HG02623 (cell line): ENCODE measurements around the gene ZCCHC18.

Experiments
- ATAC-seq: cut with Tn5 transposase; IDR thresholded peaks from one replicate; pipeline ENCODE4 v1.9.1; 2021; ENCODE audit warnings: moderate library complexity; ENCODE audit not compliant: unreplicated experiment

ZCCHC18 gene

GRCh38 chrX:104130808-104131207, 18.5 kb downstream of the ZCCHC18 start:
- ATAC-seq = no peak

- ATAC-seq = no peak
These were observed 22.4 kb downstream of the ZCCHC18 start for GRCh38 chrX:104134583-104135261.

GRCh38 chrX:104135677-104136076, 23.4 kb downstream of the ZCCHC18 start:
- no peak for ATAC-seq

- peak; percentile 86 for ATAC-seq
These were observed 24.1 kb downstream of the ZCCHC18 start for GRCh38 chrX:104136241-104137019.

- ATAC-seq = no peak
These were observed 25.2 kb downstream of the ZCCHC18 start for GRCh38 chrX:104137496-104137895.

GRCh38 chrX:104141087-104141760, 28.9 kb downstream of the ZCCHC18 start:
- no peak for ATAC-seq

- no peak for ATAC-seq
These were observed 38.7 kb downstream of the ZCCHC18 start for GRCh38 chrX:104151037-104151436.

- peak; percentile 90 for ATAC-seq
These were observed 44.6 kb downstream of the ZCCHC18 start, which contains the start of gene SLC25A53 for GRCh38 chrX:104156630-104157529. SLC25A53 (minus strand) TSS chrX:104157009; CDS start chrX:104105257, 51,752 bp downstream.
